ENCODE results near the gene CDH13. TPM values are rescaled to one million over a fixed set of nuclear protein-coding genes. Genes with fewer than 3 reads are reported as not detected.
A peak's percentile ranks its signal among the peaks of the same experiment; 100 is the strongest.

The CDH13 gene
- polyA plus RNA-seq, 1 donor from 2014 or later: 3.2 TPM

GRCh38 chr16:83806731-83807130, 1180.0 kb downstream of the CDH13 start:
- Histone ChIP-seq H3K79me2 (replicated peaks; ENCODE audit: insufficient read depth, low read length) (peaks cover 28% of the 10 kb centered on the region), H3F3A (ENCODE audit: insufficient read depth, low read length, poor library complexity, severe bottlenecking) (no peaks in the 10 kb centered on the region), H3K9me2 (ENCODE audit: insufficient read depth, low read length) (no peaks in the 10 kb centered on the region), H3K4me3 (ENCODE audit: low read length) (no peak overlapping the region), H3K9ac (ENCODE audit: low read length) (no peak overlapping the region), H3K36me3 (ENCODE audit: insufficient read depth, low read length) (no peaks in the 10 kb centered on the region), H3K9me3 (ENCODE audit: low read length) (no peaks in the 10 kb centered on the region), H3K4me2 (ENCODE audit: low read length) (no peak overlapping the region), H4K20me1 (ENCODE audit: insufficient read depth) (no peaks in the 10 kb centered on the region), H3K27me3 (ENCODE audit: insufficient read depth, low read depth, low read length) (no peaks in the 10 kb centered on the region), H2AFZ (ENCODE audit: low read depth, low read length) (no peak overlapping the region), H3K27ac (ENCODE audit: low read length) (no peak overlapping the region)
- TF ChIP-seq SMC3 (conservative IDR thresholded peaks at IDR 0.05; ENCODE audit: poor library complexity) (no peak), TAF1 (IDR thresholded peaks at IDR 0.05; ENCODE audit: low read depth) (no peak), CTCF (IDR thresholded peaks at IDR 0.05; ENCODE audit: poor library complexity, severe bottlenecking) (no peak), RAD21 (conservative IDR thresholded peaks at IDR 0.05) (no peak), EZH2 (IDR thresholded peaks at IDR 0.05; ENCODE audit: borderline replicate concordance, insufficient read depth, low read length, poor library complexity, severe bottlenecking) (no peak), REST (IDR thresholded peaks at IDR 0.05; ENCODE audit: borderline replicate concordance) (no peak), EP300 (conservative IDR thresholded peaks at IDR 0.05; ENCODE audit: poor library complexity, severe bottlenecking) (no peak), MXI1 (conservative IDR thresholded peaks at IDR 0.05; ENCODE audit: poor library complexity, severe bottlenecking) (no peak), POLR2AphosphoS5 (IDR thresholded peaks at IDR 0.05) (no peak)

- peak overlapping the region; percentile 78 for H3K4me3 ChIP-seq (ENCODE audit: low read length)
These were observed 1180.5 kb downstream of the CDH13 start for GRCh38 chr16:83807327-83807709.

More at GRCh38 chr16:83807327-83807709, 1180.5 kb downstream of the CDH13 start:
- TF ChIP-seq EZH2 (IDR thresholded peaks at IDR 0.05; ENCODE audit: borderline replicate concordance, insufficient read depth, low read length, poor library complexity, severe bottlenecking) (no peak), EP300 (conservative IDR thresholded peaks at IDR 0.05; ENCODE audit: poor library complexity, severe bottlenecking) (no peak), TAF1 (IDR thresholded peaks at IDR 0.05; ENCODE audit: low read depth) (no peak), REST (IDR thresholded peaks at IDR 0.05; ENCODE audit: borderline replicate concordance) (no peak), POLR2AphosphoS5 (IDR thresholded peaks at IDR 0.05) (no peak), CTCF (IDR thresholded peaks at IDR 0.05; ENCODE audit: poor library complexity, severe bottlenecking) (no peak), RAD21 (conservative IDR thresholded peaks at IDR 0.05) (no peak), SMC3 (conservative IDR thresholded peaks at IDR 0.05; ENCODE audit: poor library complexity) (no peak), MXI1 (conservative IDR thresholded peaks at IDR 0.05; ENCODE audit: poor library complexity, severe bottlenecking) (no peak)
- no peaks in the 10 kb centered on the region for H4K20me1 ChIP-seq (ENCODE audit: insufficient read depth)
- H3K9ac ChIP-seq (ENCODE audit: low read length): no peak overlapping the region
- H3K9me3 ChIP-seq (ENCODE audit: low read length): no peaks in the 10 kb centered on the region
- H3K27ac ChIP-seq (ENCODE audit: low read length): no peak overlapping the region
- H3F3A ChIP-seq (ENCODE audit: insufficient read depth, low read length, poor library complexity, severe bottlenecking): no peaks in the 10 kb centered on the region
- no peaks in the 10 kb centered on the region for H3K27me3 ChIP-seq (ENCODE audit: insufficient read depth, low read depth, low read length)
- peaks cover 28% of the 10 kb centered on the region for H3K79me2 ChIP-seq (replicated peaks; ENCODE audit: insufficient read depth, low read length)
- H3K9me2 ChIP-seq (ENCODE audit: insufficient read depth, low read length): no peaks in the 10 kb centered on the region
- H3K36me3 ChIP-seq (ENCODE audit: insufficient read depth, low read length): no peaks in the 10 kb centered on the region
- H2AFZ ChIP-seq (ENCODE audit: low read depth, low read length): peak overlapping the region; percentile 62
- H3K4me2 ChIP-seq (ENCODE audit: low read length): no peak overlapping the region

All from neural cell (in vitro differentiated cells).